ENCODE measurements around the gene RHOV. TPM values are rescaled to one million over a fixed set of nuclear protein-coding genes. Genes with fewer than 3 reads are reported as not detected.

The RHOV gene
- total RNA-seq, 1 donor = 0.27 TPM

- DNase-seq (ENCODE audit: low read depth in 2 of 3, low spot score in 2 of 3) = no peak
These were observed 27.2 kb downstream of the RHOV start for GRCh38 chr15:40846841-40847222.

- DNase-seq (ENCODE audit: low read depth in 2 of 3, low spot score in 2 of 3) = no peak
These were observed 28.3 kb downstream of the RHOV start for GRCh38 chr15:40845511-40846284.

GRCh38 chr15:40845036-40845435 is 29.0 kb downstream of the RHOV start:
- no peak for DNase-seq (ENCODE audit: low read depth in 2 of 3, low spot score in 2 of 3)

- DNase-seq (ENCODE audit: low read depth in 2 of 3, low spot score in 2 of 3) = peak in 2 of 3 donors; percentile 46 to 68
These were observed 29.4 kb downstream of the RHOV start for GRCh38 chr15:40844696-40845030.

GRCh38 chr15:40843885-40844695 is 29.9 kb downstream of the RHOV start, which contains the start of gene SPINT1:
Gene SPINT1, plus strand, starts transcription at chr15:40844048. Its CDS starts 507 bp downstream, at chr15:40844555.
- peak in 2 of 3 donors; percentile 31 for DNase-seq (ENCODE audit: low read depth in 2 of 3, low spot score in 2 of 3)

GRCh38 chr15:40843261-40843884 is 30.7 kb downstream of the RHOV start:
- no peak for DNase-seq (ENCODE audit: low read depth in 2 of 3, low spot score in 2 of 3)

- DNase-seq (ENCODE audit: low read depth in 2 of 3, low spot score in 2 of 3) = no peak
These were observed 32.3 kb downstream of the RHOV start for GRCh38 chr15:40841741-40842140.

- DNase-seq (ENCODE audit: low read depth in 2 of 3, low spot score in 2 of 3) = no peak
These were observed 35.3 kb downstream of the RHOV start for GRCh38 chr15:40838756-40839155.

- DNase-seq (ENCODE audit: low read depth in 2 of 3, low spot score in 2 of 3) = no peak
These were observed 38.0 kb downstream of the RHOV start for GRCh38 chr15:40836020-40836419.

- DNase-seq (ENCODE audit: low read depth in 2 of 3, low spot score in 2 of 3) = no peak
These were observed 41.1 kb downstream of the RHOV start for GRCh38 chr15:40832903-40833302.

- DNase-seq (ENCODE audit: low read depth in 2 of 3, low spot score in 2 of 3) = no peak
These were observed 42.2 kb downstream of the RHOV start for GRCh38 chr15:40831861-40832260.

GRCh38 chr15:40830884-40831283 is 43.1 kb downstream of the RHOV start:
- DNase-seq (ENCODE audit: low read depth in 2 of 3, low spot score in 2 of 3) = no peak

- no peak for DNase-seq (ENCODE audit: low read depth in 2 of 3, low spot score in 2 of 3)
These were observed 44.9 kb downstream of the RHOV start for GRCh38 chr15:40829115-40829514.

- no peak for DNase-seq (ENCODE audit: low read depth in 2 of 3, low spot score in 2 of 3)
These were observed 45.5 kb downstream of the RHOV start, which contains the start of gene PPP1R14D for GRCh38 chr15:40828447-40829036. Gene PPP1R14D, minus strand, starts transcription at chr15:40828708. Its CDS starts 67 bp downstream, at chr15:40828641.

GRCh38 chr15:40826423-40827075 is 47.5 kb downstream of the RHOV start:
- DNase-seq (ENCODE audit: low read depth in 2 of 3, low spot score in 2 of 3) = no peak

- DNase-seq (ENCODE audit: low read depth in 2 of 3, low spot score in 2 of 3) = no peak
These were observed 48.2 kb downstream of the RHOV start for GRCh38 chr15:40825661-40826422.

GRCh38 chr15:40823572-40824343 is 50.3 kb downstream of the RHOV start:
- no peak for DNase-seq (ENCODE audit: low read depth in 2 of 3, low spot score in 2 of 3)

All from hematopoietic multipotent progenitor cell (in vitro differentiated cells).